PC-3 (cell line): Measurements from ENCODE around the gene BMF. TPM values are rescaled to one million over a fixed set of nuclear protein-coding genes. Genes with fewer than 3 reads are reported as not detected.
"Not testable (repeated sequence)": the region's sequence is repeated elsewhere in the genome, so short reads cannot be mapped to it uniquely, and the experiment has no call there.

Experiments used
- ATAC-seq: fragments of 200-7000 bp; cut with Tn5 transposase; 2 replicates; pipeline ENCODE4 v1.9.1; 2020; ENCODE audit warnings: mild to moderate bottlenecking, moderate library complexity
- BruUV-seq: library from RNA; stranded (reverse); fragments of 400-500 nt; replicated peaks from 2 replicates; lab custom pipeline; 2021; lab: Mats Ljungman, UMichigan
- CTCF ChIA-PET: fragments of 300-600 bp; sonication (Branson Sonifier 250); formaldehyde crosslinking; loops from one replicate; lab custom pipeline; 2022; ENCODE audit warnings: antibody characterized with exemption; lab: Charles Lee
- POLR2A ChIA-PET: fragments of 300-600 bp; sonication (Branson Sonifier 250); formaldehyde crosslinking; loops from one replicate; lab custom pipeline; 2022; ENCODE audit warnings: antibody characterized with exemption; ENCODE audit not compliant: unreplicated experiment; lab: Charles Lee
- DNase-seq: peaks from one replicate; pipeline ENCODE4 v3.0.0-alpha.2; 2015
- H2AFZ ChIP-seq: fragments of 300-600 bp; sonication (generic); 2 replicates; pipeline ENCODE4 v1.6.0; 2016; ENCODE audit warnings: antibody characterized with exemption, low read length
- H3F3A ChIP-seq: fragments of 300-600 bp; sonication (generic); one replicate; pipeline ENCODE4 v1.6.0; 2017; ENCODE audit warnings: antibody characterized with exemption, low read length, control low read depth, mild to moderate bottlenecking; ENCODE audit not compliant: unreplicated experiment
- H3K27ac ChIP-seq: fragments of 300-600 bp; sonication (generic); 2 replicates; pipeline ENCODE4 v1.5.1; 2016; ENCODE audit warnings: mild to moderate bottlenecking, low read length
- H3K27me3 ChIP-seq: fragments of 300-600 bp; sonication (generic); 2 replicates; pipeline ENCODE4 v1.6.1; 2016; ENCODE audit warnings: low read length, mixed read lengths
- H3K36me3 ChIP-seq: fragments of 300-600 bp; sonication (generic); 2 replicates; pipeline ENCODE4 v1.6.1; 2016; ENCODE audit warnings: low read depth, mixed run types, low read length, mixed read lengths
- H3K4me1 ChIP-seq: fragments of 300-600 bp; sonication (generic); 2 replicates; pipeline ENCODE4 v1.5.1; 2016; ENCODE audit warnings: low read length; ENCODE audit not compliant: insufficient read depth
- H3K4me2 ChIP-seq: fragments of 300-600 bp; sonication (generic); 2 replicates; pipeline ENCODE4 v1.6.0; 2016; ENCODE audit warnings: low read length
- H3K4me3 ChIP-seq: fragments of 300-600 bp; sonication (generic); 2 replicates; pipeline ENCODE4 v1.5.1; 2016; ENCODE audit warnings: mild to moderate bottlenecking, low read length, mixed read lengths
- H3K79me2 ChIP-seq: fragments of 300-600 bp; sonication (generic); 2 replicates; pipeline ENCODE4 v1.6.1; 2017; ENCODE audit warnings: low read length, mixed read lengths
- H3K9ac ChIP-seq: fragments of 300-600 bp; sonication (generic); 2 replicates; pipeline ENCODE4 v1.6.0; 2016; ENCODE audit warnings: mild to moderate bottlenecking, low read length
- H3K9me2 ChIP-seq: fragments of 300-600 bp; sonication (generic); replicated peaks from 2 replicates; pipeline ENCODE4 v1.6.1; 2016; ENCODE audit warnings: mixed run types, low read length, mixed read lengths
- H3K9me3 ChIP-seq: fragments of 300-600 bp; sonication (generic); 2 replicates; pipeline ENCODE4 v1.6.1; 2016; ENCODE audit warnings: low read length, mixed read lengths
- H4K20me1 ChIP-seq: fragments of 300-600 bp; sonication (generic); 2 replicates; pipeline ENCODE4 v1.6.1; 2016; ENCODE audit warnings: low read length, mixed read lengths
- EZH2 ChIP-seq: fragments of 300-600 bp; sonication (generic); IDR thresholded peaks from one replicate; pipeline ENCODE4 v1.6.1; 2017; ENCODE audit warnings: antibody characterized with exemption, mild to moderate bottlenecking, low read length; ENCODE audit not compliant: unreplicated experiment
- EZH2phosphoT487 ChIP-seq: fragments of 300-600 bp; sonication (generic); IDR thresholded peaks from 2 replicates; pipeline ENCODE4 v1.6.1; 2018; ENCODE audit warnings: mild to moderate bottlenecking, antibody characterized with exemption, low read length, borderline replicate concordance
- intact Hi-C: fragments of 100-400 bp; cut with micrococcal nuclease; formaldehyde crosslinking; loops from 2 replicates; pipeline ENCODE4 v1.9.0; 2023
- total RNA-seq: library from RNA; depleted of rRNA; stranded (reverse); fragments of >200 nt; gene quantifications from 2 replicates; pipeline ENCODE4 v1.2.3, GENCODE V29; 2014
- TF ChIP-seq, protein P1 (sequence below): fragments of 300-600 bp; sonication (generic); conservative IDR thresholded peaks from 2 replicates; pipeline ENCODE4 v1.5.1; 2017; ENCODE audit warnings: antibody characterized with exemption, low read depth, mild to moderate bottlenecking, low read length

BMF gene
- total RNA-seq, 1 experiment from 2014 or later: 0.95 TPM

DNA sequence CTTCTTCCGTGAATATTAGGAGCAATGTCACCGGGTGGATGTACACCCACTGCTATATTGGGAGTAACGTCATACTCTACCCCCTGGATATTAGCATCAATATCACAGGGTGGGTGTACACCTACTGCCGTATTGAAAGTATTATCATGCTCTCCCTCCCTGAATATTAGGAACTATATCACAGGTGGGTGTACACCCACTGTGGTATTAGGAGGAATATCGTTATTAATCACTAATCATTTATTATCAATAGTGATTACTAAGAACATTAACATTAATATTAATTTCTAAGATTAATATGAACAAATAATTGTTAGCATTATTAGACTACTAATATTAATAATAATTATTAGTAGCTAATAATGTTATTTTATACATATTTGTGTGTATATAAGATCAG lies 21.4 kb upstream of the BMF start:
- ChIA-PET POLR2A (no interaction called here), CTCF (no interaction called here)
- DNase-seq: no peak
- no peak overlapping the region for H2AFZ ChIP-seq
- H3K9me3 ChIP-seq: no peaks in the 10 kb centered on the region
- no peaks in the 10 kb centered on the region for H3K9me2 ChIP-seq
- H3K9ac ChIP-seq: no peak overlapping the region
- no peak overlapping the region for H3K27ac ChIP-seq
- no peak overlapping the region for H3K4me3 ChIP-seq
- intact Hi-C loops: no loop called here
- H3K27me3 ChIP-seq: no peaks in the 10 kb centered on the region; the same call in 1 of the 2 replicates
- no TSS peak for BruUV-seq
- H3K4me2 ChIP-seq: no peak overlapping the region
- H3F3A ChIP-seq: no peaks in the 10 kb centered on the region
- H3K79me2 ChIP-seq: no peaks in the 10 kb centered on the region
- TF ChIP-seq EZH2phosphoT487 (no peak), EZH2 (no peak)
- TF ChIP-seq, protein P1, sequence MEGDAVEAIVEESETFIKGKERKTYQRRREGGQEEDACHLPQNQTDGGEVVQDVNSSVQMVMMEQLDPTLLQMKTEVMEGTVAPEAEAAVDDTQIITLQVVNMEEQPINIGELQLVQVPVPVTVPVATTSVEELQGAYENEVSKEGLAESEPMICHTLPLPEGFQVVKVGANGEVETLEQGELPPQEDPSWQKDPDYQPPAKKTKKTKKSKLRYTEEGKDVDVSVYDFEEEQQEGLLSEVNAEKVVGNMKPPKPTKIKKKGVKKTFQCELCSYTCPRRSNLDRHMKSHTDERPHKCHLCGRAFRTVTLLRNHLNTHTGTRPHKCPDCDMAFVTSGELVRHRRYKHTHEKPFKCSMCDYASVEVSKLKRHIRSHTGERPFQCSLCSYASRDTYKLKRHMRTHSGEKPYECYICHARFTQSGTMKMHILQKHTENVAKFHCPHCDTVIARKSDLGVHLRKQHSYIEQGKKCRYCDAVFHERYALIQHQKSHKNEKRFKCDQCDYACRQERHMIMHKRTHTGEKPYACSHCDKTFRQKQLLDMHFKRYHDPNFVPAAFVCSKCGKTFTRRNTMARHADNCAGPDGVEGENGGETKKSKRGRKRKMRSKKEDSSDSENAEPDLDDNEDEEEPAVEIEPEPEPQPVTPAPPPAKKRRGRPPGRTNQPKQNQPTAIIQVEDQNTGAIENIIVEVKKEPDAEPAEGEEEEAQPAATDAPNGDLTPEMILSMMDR: no peak
- no peaks in the 10 kb centered on the region for H4K20me1 ChIP-seq
- no peak for ATAC-seq
- H3K4me1 ChIP-seq: peaks cover 5% of the 10 kb centered on the region
- no peaks in the 10 kb centered on the region for H3K36me3 ChIP-seq

DNA sequence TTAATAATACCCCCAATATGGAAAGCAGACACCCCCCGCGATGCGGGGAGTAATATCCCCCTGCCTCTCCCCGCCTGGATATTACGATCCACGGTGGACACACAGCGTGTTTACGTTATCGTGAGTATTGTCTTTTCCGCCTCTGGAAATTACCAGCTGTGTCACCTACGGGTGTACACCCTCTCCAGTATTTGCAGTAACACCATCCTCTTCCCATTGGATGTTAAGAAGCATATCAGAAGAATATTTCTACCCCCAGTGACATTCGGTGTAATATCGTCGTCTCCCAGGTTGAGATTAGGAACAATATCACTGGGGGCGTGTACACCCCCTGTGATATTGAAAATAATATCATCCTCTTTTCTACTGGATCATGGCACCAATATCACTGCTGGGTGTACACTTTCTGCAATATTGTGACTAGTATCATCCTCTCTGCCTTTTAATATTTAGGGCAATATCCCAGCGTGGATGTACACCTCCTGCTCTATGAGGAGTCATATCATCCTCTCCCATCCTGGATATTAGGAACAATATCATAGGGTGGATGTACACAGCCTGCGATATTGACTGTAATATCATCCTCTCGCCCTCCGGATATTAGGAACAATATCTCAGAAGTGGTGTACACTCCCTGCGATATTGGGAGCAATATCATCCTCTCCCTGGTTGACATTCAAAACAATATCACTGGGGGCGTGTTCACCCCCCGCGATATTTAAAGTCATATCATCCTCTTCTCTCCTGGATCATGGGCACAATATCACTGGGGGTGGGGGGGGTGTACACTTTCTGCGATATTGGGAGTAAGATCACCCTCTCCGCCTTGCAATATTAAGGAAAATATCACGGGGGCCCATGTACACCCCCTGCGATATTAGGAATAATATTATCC lies 20.3 kb upstream of the BMF start:
- Histone ChIP-seq H3K4me2 (no peak overlapping the region), H3K27ac (no peak overlapping the region), H3K9ac (no peak overlapping the region), H3K4me1 (peaks cover 14% of the 10 kb centered on the region), H4K20me1 (no peaks in the 10 kb centered on the region), H3F3A (no peaks in the 10 kb centered on the region), H3K27me3 (no peaks in the 10 kb centered on the region; the same call in 1 of the 2 replicates), H2AFZ (no peak overlapping the region), H3K4me3 (no peak overlapping the region), H3K9me3 (no peaks in the 10 kb centered on the region), H3K79me2 (no peaks in the 10 kb centered on the region), H3K9me2 (no peaks in the 10 kb centered on the region), H3K36me3 (no peaks in the 10 kb centered on the region)
- intact Hi-C loops: no loop called here
- ChIA-PET CTCF (no interaction called here), POLR2A (no interaction called here)
- BruUV-seq: no TSS peak
- no peak for DNase-seq
- ATAC-seq: no peak
- TF ChIP-seq EZH2 (no peak), EZH2phosphoT487 (no peak)
- TF ChIP-seq, protein P1: no peak

- H3K27ac ChIP-seq: no peak overlapping the region
- H3K4me1 ChIP-seq: peaks cover 14% of the 10 kb centered on the region
- no peaks in the 10 kb centered on the region for H3K9me2 ChIP-seq
- no peaks in the 10 kb centered on the region for H3K27me3 ChIP-seq
- H2AFZ ChIP-seq: no peak overlapping the region
- BruUV-seq: no TSS peak
- no peak for ATAC-seq
- DNase-seq: no peak
- no peaks in the 10 kb centered on the region for H3K9me3 ChIP-seq
- H3K36me3 ChIP-seq: no peaks in the 10 kb centered on the region
- intact Hi-C loops: no loop called here
- ChIA-PET CTCF (no interaction called here), POLR2A (interaction anchor here (0.6 kb wide), 1 partner anchor 38 kb away, joined by 4 read pairs; no protein-coding TSS in a partner anchor)
- no peak for TF ChIP-seq EZH2
- TF ChIP-seq, protein P1: no peak
- TF ChIP-seq EZH2phosphoT487: no peak
- H4K20me1 ChIP-seq: no peaks in the 10 kb centered on the region
- H3K79me2 ChIP-seq: no peaks in the 10 kb centered on the region
- H3K4me3 ChIP-seq: no peak overlapping the region
- no peak overlapping the region for H3K9ac ChIP-seq
- no peaks in the 10 kb centered on the region for H3F3A ChIP-seq
- H3K4me2 ChIP-seq: no peak overlapping the region
These were observed 17.3 kb upstream of the BMF start for GRCh38 chr15:40125950-40126349.

- POLR2A ChIA-PET, H3K9me3 ChIP-seq, intact Hi-C loops, H3K4me3 ChIP-seq, H3K27ac ChIP-seq, H3K9ac ChIP-seq, H3K79me2 ChIP-seq, BruUV-seq, H4K20me1 ChIP-seq, H3K36me3 ChIP-seq, CTCF ChIA-PET, H3K27me3 ChIP-seq, H3F3A ChIP-seq, H2AFZ ChIP-seq, H3K9me2 ChIP-seq: not testable (repeated sequence)
- peak; percentile 77 for ATAC-seq
- peak; percentile 59 for DNase-seq
- Histone ChIP-seq H3K4me2 (peak overlapping the region; percentile 37), H3K4me1 (peaks cover 14% of the 10 kb centered on the region)
These were observed 16.2 kb upstream of the BMF start for GRCh38 chr15:40124807-40125285.
